Activated T-cell treated with anti-CD3 and anti-CD28 coated beads for 4 hours (primary cell): ENCODE measurements around the gene SLC24A5.

Experiments
- DNase-seq: peaks from one replicate; pipeline ENCODE4 v3.0.0-alpha.2; 2020

Gene SLC24A5

DNA sequence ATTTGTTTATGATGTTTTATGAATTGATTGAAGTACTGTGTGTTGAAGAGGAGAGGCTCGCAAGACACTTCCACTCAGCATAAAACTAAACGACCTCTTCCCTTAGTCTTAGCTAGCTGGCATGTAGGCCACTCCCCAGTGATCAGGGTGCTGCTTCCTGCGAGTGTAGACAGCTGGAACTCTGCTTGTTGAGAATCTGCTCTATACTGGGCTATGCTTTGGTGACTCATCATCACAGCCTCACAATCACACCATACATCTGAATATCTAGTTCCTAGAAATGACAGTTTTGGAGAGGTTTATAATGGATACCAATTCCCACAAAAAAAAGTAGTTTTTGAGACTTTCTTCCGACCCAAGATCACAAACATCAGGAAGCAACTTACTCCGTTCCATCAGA lies 1.5 kb upstream of the SLC24A5 start:
- no peak for DNase-seq

DNA sequence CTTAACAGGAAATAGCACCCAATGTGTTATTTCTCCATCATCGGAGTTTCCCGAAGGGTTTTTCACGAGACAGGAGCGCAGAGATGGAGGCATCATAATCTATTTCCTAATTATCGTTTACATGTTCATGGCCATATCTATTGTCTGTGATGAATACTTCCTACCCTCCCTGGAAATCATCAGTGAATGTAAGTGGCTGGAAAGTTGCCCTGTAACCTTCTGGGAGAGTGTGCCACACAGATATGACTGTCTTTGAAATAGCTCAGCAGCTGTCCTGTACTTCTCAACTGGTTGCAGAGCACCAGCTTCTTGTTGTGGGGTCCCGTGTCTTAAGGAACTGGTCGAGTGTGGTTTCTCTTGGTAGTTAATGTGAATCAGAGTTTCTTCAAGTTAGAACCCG lies 1.1 kb downstream of the SLC24A5 start:
- no peak for DNase-seq

DNA sequence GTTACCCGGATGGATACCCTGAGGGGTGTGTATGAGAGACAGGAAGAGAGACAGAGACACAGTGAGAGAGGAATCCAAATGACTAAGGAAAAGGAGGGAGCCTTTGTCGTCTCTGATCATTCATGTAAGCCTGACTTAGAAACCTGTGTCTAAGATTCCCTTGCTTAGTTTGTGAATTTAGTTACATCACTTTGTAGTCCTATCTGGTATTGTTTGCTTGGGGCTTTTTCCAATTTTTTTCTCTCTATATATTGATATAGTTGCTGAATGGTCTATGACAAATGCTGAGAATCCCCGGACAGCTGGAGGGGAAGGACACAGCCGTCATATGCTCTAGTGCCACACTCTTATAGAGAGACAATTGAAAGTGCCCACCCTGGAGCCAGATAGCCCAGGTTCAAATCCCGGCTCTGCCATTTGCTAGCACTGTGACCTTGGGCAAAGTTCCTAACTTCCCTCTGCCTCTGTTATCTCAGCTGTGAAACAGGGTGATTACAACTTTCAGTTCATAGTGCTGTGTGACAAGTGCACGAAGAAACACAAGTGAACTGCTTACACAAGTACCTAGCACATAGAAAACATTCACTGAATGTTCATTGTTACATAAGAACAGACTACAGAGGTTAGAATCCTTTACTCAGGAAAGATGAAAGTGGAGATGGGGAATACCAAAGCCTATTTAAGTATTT lies 6.0 kb downstream of the SLC24A5 start:
- DNase-seq: no peak

DNA sequence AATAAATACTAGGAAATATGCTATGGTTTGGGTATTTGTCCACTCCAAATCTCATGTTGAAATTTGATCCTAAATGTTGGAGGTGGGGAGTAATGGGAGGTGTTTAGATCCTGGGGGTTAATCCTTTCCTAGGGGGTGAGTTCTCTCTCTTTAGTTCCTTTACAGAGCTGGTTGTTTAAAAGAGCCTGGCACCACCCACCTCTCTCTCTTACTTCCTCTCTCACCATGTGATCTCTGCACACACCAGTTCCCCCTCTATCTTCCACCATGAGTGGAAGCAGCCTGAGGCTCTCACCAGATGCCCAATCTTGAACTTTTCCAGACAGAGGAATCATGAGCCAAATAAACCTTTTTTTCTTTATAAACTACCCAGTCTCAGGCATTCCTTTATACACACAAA lies 10.5 kb downstream of the SLC24A5 start:
- no peak for DNase-seq

DNA sequence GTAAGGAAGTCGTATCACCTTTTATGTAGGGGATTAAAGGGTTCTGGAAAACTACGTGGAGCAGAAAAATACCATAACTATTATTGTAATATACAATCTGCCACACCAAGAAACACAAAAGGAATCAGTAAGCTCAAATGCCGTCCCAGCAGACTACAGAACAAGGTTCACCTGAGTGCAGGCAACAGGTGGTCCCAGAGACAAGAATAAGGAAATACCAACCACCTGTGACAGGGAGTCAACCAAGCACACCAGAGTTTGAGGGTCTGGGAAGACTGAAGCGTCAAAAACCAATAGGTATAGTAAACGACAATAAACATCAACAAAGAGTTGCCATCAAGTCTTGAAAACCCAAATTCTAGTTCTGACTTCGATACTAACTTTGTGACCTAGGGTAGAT lies 12.1 kb downstream of the SLC24A5 start:
- DNase-seq: no peak

DNA sequence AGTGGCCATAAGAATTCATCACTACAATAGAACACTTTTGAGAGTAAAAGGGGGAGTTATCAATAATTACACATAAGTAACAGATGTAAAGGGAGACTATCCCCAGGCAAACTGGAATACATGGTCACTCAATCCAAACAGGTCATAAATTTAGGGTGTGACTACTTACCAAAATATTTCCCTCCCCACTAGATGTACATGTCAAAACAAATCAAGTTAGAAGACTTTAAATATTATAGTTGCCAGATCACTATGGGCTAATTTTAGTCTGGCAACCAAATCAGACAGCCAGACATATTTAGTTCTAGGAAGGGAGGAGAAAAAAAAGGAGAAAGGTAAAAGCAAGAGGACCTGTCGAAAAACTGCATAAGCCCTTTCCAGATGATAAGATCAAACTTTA lies 23.1 kb downstream of the SLC24A5 start:
- DNase-seq: no peak

DNA sequence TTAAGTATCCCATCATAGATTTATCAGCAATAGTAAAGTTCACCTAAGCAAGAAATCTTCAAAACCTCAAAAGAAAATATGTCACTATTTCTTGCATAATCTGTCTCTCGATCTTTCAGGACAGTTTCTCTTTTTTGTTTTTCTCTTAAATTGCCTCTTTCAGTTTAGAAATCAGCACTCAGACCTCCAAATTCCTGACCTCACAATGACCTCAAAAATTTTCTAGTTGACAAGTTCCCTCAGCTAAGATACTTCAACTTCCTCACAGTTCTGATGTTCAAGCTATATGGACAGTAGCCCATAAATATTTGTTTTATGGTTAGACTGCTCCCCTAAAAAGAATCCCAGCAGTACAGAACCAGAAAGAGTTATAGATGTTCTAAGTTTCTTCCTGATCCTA lies 24.1 kb downstream of the SLC24A5 start:
- no peak for DNase-seq

DNA sequence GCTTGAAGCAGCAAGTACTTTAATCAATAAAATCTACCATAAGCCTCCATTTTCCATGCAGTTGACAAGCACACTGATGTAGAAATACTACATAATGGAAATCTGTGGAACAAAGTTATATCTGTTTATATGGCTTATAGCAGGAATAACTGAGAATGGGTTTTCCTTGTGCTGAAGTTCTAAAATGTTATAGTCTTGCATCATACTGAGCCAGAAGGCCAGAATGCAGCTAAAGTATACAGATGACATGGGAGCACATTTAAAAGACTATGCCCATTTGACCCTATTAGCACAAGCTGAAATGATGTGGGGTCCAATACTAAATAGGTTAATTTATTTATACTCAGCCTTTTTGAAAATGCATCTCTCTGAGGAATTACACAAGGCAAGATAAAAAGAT lies 25.1 kb downstream of the SLC24A5 start:
- no peak for DNase-seq

DNA sequence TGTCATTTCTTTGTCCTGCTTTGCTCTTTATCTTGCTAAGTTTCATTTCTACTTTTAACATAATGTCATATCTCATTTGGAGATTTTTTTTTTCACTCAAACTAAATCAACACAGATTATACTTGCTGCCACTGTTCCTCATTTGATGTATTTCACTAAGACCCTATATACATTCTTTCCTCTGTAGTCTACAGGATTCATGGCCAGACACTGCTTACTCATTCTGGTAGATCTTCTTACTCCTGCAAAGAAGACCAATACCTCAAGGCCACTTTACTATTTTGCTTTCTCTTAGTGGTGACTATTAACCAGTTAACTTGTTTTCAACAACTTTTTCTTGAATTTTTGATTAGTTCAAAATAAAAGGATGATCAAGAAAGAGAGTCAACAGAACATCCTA lies 26.6 kb downstream of the SLC24A5 start:
- DNase-seq: no peak

DNA sequence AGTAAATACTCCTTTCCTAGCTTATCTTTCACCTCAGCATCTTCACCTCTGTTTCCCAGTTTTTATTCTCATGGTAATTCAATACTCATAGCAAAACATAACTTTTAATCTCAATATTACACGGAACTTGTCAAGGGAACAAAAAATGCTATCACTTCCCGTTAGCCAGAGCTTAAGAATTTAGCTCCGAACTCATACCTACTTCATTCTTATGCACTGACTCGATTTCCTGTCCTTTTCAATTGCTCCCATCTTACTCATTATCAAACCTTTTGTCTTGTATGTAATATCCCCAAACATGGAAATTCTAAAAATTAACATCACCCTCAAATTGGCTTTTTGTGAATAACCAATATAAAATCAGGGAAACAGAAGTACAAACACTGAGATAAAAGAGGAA lies 29.1 kb downstream of the SLC24A5 start:
- DNase-seq: no peak

DNA sequence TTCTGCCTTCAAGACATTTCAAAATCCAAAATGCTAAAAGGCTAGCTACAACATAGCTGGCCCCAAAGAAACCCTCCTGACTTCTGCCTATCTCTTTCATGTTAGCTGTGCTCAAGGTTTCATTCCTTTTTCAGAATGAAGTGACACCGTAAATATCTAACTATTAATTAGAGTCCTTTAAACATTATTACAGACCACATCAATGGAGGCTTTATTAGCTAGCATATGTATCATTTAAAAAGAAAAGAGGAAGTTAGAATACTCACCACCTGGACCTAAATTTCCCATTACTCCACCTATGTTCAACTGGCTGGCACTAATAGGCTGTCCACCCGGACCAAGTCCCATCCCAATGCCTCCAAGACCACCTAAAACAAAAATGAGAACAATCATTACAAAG lies 32.7 kb downstream of the SLC24A5 start:
- no peak for DNase-seq

DNA sequence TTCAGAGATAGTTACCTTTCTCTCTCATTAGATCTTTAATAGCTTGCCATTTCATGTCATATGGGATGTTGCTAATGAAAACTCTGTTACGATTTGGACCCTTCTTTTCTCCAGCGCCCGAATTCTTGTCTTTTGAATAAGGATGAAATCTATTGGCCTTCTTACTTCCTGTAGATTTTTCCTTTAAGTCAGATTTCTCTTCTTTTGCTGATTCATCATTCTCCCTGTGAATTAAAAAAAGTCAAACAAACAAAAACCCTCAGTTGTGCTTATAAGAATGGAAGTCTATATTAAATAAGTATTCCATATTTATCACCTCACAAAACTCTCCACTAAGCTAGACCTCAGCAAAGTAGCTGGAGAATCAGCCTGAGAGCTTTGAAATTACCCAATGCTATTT lies 47.8 kb downstream of the SLC24A5 start:
- DNase-seq: no peak

DNA sequence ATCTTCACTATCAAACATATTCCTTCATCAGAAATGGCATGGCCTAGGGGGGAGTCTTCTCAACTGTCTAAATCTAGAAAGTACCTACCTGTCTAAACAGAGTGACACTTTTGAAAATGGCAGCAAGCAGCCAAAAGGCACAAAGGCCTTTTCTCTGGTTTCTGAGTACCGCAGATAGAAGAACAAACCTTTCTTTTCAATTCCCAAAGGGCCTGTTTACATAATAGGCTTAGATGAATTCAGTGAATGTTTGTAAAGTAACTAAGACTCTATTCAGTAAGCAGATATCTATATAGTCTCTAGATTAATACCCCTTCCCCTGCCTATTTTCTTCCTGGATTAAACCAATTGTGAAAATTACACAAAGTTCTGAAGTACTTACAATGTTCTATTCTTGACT lies 50.2 kb downstream of the SLC24A5 start:
- DNase-seq: no peak

DNA sequence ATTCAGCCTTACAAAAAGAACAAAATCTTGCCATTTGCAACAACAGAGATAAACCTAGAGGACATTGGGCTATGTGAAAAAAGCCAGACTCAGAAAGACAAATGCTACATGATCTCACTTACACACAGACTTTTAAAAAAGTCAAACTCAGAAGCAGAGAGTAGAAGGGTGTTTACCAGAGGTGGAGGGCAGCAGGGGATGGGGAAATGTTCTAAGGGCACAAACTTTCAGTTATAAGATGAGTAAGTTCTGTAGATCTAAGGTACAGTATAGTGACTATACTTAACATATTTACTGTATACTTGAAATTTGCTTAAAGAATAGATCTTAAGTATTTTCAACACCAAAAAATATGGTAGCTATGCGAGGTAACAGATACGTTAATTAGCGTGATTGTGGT lies 54.3 kb downstream of the SLC24A5 start:
- DNase-seq: no peak

DNA sequence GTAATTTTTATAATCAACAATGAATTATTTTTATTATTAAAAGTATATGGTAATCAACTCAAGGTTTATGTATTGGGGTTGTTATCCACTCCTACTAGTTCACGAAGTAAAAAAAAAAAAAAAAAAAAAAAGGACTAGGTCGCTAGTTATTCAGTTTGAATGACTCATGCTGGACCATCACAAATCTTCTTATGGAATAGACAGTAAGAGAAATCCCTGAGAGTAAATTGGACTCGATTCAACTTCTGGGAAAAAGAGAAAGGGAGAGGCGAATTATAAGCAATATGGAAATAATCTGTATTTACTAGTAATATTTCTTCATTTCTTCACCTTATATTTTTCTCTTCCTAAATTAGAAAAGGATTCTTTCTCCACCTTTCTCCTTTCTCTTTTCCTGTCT lies 55.3 kb downstream of the SLC24A5 start:
- no peak for DNase-seq

DNA sequence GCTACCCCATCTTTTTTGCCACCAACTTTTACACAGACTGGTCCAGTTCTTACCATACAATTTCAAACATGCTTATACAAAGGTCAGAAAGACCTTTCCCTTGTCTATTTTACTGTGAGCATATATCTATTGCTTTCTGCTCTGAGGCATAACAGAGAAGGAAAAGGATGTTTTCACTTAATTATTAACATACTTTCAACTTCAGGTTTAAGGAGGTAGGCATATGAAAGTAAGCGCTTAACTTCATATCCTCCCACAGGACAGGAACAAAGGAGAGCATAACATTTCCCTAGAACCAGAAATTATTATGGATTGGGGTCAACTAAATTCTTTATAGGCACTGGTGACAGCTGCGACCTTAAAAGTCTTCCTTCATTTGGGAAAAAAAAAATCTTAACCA lies 56.2 kb downstream of the SLC24A5 start:
- DNase-seq: no peak

DNA sequence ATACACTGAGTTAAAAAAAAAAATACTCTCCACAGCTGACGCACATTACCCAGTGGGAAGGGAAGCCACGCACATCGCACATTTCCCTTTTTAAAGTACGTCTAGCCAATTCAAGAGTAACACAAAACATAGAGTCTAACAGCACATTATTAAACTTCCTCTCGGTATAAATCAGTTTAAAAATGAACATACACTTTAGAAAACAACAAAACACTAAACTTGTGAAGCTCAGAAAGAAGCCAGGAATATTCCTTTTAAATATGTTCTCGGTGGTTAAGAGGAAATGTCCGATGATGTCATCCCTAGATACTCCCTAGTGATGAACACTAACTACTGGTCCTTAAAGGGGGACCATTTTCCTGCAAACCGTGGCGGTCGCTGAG lies 56.6 kb downstream of the SLC24A5 start:
- DNase-seq: no peak

DNA sequence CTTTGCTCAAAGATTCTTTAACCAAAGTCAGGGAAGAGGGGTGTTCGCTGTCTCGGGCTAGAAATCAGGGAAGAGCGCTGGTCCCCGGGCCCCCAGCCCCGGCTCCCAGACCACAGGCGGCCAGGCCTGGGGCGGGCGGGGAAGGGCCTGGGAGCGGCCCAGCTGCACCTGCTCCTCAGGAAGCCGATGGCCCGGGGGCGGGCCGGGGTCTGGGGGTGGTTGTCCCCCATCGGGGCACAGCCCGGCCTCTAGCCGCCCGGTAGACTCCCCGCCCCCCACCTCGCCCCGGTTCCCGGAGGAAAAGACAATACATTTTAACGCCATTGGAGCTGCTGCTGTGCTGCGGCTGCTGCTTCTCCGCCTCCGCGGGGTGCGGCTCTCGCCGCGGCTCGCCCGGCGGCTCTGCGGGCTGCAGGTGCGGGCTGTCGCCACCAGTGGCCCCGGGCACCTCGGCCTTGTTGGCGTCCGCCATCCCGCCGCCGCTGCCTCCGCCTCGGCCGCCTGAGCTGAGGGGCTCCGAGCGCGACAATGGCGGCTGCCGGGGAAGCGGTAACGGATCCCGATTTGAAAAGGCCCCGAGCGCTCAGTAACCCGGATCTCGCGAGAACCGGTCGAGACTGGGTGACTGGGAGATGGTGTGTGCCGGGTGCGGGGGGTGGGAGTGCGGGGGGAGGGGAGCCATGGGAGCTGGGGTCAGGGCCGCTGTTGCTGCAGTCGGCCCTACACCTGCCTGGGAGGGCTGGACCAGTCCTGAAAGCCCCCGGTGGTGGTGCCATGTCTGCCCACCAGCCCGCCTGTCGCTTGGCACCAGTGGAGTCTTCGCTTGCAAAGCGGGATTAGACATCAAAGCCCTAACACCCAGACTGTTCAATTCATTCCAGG lies 57.2 kb downstream of the SLC24A5 start, which contains the start of gene MYEF2:
Gene MYEF2, minus strand, starts transcription at position 530 of the 882 bp plus-strand sequence. Its CDS starts 58 bp downstream, at position 472.
- peak; percentile 57 for DNase-seq

DNA sequence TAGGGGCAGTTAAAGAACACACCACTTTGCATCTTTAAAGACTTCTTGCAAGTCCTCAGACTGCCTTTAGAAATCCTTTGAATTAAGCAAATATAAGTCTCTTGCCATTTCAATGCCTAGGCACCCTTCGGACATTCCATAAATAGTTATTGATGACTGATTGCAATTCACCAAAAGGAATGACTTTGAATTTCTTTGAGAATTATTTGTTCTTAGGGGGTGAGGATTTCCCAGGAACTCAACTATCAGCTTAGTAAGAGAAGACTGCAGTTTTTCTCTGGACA lies 57.8 kb downstream of the SLC24A5 start:
- no peak for DNase-seq

DNA sequence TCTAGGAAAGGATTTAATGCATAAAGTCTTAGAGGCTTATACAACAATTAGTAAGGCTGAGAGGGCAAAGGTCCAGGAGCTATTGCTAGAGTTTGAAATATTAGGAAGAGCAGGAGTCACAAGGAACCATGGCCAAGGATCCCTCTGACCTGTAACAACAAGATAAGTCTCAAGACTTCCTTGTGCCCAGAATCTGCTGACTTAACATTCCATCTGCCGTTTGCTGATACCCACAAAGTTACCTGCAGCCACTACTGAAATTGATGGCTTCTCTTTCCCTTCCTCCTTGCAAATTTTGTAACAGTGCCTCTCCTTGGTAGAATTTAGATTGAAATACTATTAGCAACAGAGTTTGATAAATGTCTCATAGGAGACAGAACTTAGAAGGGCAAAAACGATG lies 62.0 kb downstream of the SLC24A5 start:
- no peak for DNase-seq

DNA sequence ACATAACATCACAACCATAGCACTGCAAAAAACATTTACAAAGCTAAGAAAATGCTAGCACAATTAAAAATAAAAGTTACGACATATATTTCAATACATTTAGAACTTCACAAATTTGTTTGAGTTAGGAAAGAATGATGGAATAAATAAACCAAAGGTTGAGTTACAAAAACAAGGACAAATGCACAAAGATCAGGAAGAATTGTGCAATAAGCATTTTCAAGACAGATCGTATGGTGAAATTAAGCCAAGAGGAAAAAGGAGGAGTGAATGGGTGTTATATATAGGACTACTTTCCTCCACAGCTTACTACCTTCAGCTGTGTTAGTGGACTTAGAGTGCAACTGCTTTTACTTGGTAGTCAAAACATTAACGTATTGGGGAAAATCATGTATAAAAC lies 64.7 kb downstream of the SLC24A5 start:
- DNase-seq: no peak

DNA sequence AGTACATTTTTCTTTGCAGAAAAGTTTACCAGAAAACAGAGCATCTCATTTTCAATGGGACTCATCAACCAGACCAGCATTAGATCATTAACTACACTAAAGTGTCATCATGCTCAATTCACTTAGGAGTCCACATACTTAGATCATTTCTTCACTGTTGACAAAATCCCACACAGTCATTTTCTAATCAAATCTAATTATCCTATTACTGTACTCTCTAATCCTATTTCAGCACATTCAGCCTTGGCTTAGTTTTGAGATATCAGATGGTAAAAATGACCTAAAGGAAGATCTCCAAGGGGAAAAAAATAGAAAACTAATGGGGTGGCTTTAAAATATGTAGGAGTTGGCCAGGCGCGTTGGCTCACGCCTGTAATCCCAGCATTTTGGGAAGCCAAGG lies 65.5 kb downstream of the SLC24A5 start:
- DNase-seq: no peak

DNA sequence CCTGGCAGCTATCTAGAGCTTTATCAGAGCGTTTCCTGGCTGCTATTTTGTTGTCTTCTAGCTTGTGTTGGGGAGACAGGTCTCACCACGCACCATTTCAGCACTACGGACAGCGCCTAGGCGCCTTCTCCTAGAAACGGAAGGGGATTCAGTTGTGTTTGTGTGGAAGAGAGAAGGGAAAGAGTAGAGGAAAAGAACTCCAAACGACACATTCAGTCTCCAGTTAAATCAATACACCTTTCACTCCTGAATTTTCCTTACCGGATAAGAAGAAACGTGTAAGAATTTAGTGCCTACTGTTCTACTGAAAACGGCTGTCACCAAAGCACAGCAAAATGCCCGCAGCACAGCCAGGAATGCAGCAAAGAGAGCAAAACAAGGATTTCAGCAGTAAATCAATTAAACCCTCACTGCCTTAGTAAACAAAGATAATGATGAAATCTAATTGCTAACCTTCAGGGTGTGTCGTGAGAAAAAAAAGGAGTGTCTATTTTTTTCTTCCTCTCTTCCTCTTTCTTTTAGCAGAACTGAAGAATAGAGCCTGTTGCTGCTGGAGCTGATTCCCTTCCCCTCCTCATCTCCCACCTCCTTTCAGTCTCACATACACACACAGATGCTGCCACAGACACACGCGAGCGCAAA lies 70.3 kb downstream of the SLC24A5 start:
- DNase-seq: peak; percentile 10

DNA sequence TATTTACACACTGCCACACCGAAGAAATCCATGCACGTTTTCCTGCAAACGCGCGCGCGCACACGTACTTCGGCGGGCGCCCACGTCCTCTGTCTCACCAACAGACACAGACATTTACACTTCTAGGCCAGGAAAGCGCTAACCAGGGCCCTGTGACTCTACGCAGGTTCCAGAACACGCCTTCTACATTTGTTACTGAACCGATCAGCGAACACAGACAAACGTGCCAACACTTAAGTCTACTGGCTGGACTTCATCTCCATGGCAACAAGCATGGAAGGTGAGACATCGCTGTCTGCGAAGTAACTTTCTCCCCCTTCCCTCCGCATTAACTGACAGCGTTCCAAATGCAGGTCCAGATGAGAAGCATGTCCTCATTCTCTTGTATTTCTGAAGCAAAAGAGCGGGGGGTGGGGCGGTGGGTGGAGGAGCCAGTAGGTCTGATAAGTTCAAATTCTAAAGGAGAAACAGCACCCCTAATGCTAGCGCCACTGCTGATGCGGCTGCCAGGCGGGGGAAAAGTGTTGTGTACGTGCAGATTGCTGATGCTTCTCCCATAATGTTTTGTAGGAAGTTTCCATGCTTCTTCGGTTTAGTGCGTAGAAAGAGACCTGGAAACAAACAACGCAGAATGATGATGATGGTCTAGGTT lies 70.9 kb downstream of the SLC24A5 start, which contains the start of gene CTXN2:
Gene CTXN2, plus strand, starts transcription at position 92 of the 652 bp plus-strand sequence. CDS start 9,636 bp downstream, outside the sequence.
- DNase-seq: no peak
